LNCaP clone FGC (cell line): ENCODE data around the gene HCRTR1.
"Not testable (repeated sequence)": the region's sequence is repeated elsewhere in the genome, so short reads cannot be mapped to it uniquely, and the experiment has no call there.

ENCODE experiments used
- DNase-seq: peaks from one replicate; pipeline ENCODE4 v3.0.0-alpha.2; 2011; ENCODE audit warnings: low read depth
- H3K4me3 ChIP-seq: 2 replicates; pipeline ENCODE4 v1.5.1; 2011; ENCODE audit warnings: mild to moderate bottlenecking, low read depth, low read length, control low read depth
- CTCF ChIP-seq: IDR thresholded peaks from 2 replicates; pipeline ENCODE4 v1.5.1; 2012; ENCODE audit warnings: mild to moderate bottlenecking; ENCODE audit not compliant: control insufficient read depth, insufficient read depth; ENCODE audit errors: extremely low read depth

The HCRTR1 gene

GRCh38 chr1:31583082-31583994 lies 34.2 kb upstream of the HCRTR1 start:
- DNase-seq, result no peak
- H3K4me3 ChIP-seq, result no peak overlapping the region
- no peak for TF ChIP-seq CTCF

DNA sequence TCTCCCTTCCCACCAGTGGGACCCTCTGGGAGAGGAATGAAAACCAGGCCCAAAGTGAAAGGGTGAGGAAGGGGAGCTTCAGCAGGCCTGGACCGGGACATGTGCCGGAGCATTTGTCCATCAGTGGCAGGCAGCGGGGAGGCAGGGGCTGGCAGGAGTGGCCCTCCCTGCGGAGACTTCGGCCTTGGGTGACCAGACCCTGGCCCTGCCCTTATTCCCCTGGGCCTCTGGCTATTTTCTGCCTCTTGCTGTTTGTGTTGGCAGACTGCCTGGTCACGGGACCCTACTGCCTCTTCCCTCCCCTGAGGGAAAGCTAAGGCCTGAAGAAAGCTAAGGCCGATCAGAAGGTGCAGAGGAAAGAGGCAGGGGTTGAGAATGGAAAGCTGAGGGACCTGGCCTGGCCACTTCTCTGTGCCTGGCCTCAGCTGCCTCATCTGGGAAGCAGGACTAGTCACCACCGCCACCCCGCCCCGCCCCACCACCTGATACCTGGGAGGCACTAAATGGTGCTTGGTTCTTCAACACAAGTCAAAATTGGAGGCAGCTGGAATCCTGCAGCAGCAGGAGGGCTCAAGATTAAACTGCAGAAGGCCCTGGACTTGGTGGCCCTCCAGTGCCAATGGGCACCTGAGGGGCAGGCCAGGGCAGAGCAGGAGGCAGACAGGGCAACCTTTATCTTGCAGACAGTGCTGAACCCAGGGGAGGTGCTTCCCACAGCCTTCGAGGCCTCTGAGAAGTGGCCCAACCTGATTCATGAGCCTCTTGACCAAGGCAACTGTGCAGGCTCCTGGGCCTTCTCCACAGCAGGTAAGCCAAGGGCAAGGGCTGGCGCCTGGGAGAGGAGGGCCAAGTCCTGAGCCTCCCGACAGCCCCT lies 33.3 kb upstream of the HCRTR1 start:
- peak; percentile 64 for DNase-seq
- no peak for TF ChIP-seq CTCF
- no peak overlapping the region for H3K4me3 ChIP-seq

DNA sequence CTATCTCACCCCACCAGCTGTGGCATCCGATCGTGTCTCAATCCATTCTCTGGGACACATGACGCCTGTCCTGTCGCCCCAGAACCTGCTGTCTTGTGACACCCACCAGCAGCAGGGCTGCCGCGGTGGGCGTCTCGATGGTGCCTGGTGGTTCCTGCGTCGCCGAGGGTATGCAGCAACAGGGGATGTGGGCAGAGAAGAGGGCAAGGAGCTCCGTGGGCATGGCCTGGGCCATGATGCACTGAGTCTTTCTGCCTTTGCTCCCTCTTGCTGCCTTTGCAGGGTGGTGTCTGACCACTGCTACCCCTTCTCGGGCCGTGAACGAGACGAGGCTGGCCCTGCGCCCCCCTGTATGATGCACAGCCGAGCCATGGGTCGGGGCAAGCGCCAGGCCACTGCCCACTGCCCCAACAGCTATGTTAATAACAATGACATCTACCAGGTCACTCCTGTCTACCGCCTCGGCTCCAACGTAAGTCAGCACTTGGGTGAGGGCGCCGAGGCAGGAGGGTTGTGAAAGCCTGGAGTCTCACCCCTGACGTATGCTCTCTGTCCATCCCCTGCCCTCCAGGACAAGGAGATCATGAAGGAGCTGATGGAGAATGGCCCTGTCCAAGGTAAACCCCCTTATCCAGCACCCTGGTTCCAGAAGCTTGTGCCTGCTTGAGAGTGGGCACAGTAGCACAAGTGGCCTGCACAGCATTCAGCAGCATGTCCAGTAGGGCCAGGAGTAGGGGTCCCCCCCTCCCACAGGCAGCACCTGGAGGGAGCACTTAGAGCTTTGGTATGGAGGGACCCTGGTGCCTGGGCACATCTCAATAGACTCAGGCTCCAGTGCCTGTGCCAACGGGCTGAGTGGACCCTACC lies 32.4 kb upstream of the HCRTR1 start:
- DNase-seq, result no peak
- TF ChIP-seq CTCF, result no peak
- H3K4me3 ChIP-seq, result no peak overlapping the region

GRCh38 chr1:31585736-31586365 lies 31.6 kb upstream of the HCRTR1 start:
- no peak for DNase-seq
- H3K4me3 ChIP-seq, result no peak overlapping the region
- no peak for TF ChIP-seq CTCF

DNA sequence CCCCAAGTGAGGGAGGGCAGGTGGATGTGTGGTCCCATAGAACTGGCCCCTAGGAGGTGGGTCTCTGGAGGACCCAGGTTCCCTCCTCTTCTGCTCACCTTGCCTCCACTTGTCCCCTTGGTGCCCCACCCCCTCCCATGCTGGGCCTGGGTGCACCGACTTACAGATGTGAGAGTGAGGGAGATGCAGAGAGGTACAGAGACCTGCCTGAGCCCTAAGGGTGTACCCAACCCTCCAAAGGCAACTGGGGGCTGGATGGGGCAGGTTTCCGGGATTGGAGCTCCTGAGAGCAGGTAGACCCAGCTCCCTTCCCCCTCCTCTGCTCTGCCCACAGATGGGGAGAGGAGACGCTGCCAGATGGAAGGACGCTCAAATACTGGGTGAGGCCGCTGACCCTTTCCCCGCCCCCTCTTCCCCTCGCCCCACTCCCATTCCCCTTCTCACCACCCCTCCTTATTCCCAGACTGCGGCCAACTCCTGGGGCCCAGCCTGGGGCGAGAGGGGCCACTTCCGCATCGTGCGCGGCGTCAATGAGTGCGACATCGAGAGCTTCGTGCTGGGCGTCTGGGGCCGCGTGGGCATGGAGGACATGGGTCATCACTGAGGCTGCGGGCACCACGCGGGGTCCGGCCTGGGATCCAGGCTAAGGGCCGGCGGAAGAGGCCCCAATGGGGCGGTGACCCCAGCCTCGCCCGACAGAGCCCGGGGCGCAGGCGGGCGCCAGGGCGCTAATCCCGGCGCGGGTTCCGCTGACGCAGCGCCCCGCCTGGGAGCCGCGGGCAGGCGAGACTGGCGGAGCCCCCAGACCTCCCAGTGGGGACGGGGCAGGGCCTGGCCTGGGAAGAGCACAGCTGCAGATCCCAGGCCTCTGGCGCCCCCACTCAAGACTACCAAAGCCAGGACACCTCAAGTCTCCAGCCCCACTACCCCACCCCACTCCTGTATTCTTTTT lies 30.8 kb upstream of the HCRTR1 start:
- no peak for TF ChIP-seq CTCF
- DNase-seq, result no peak
- H3K4me3 ChIP-seq, result no peak overlapping the region

DNA sequence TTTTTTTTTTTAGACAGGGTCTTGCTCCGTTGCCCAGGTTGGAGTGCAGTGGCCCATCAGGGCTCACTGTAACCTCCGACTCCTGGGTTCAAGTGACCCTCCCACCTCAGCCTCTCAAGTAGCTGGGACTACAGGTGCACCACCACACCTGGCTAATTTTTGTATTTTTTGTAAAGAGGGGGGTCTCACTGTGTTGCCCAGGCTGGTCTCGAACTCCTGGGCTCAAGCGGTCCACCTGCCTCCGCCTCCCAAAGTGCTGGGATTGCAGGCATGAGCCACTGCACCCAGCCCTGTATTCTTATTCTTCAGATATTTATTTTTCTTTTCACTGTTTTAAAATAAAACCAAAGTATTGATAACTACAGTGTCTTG lies 30.2 kb upstream of the HCRTR1 start:
- H3K4me3 ChIP-seq, DNase-seq: not testable (repeated sequence)
